KOPT-K1 (cell line): ENCODE measurements around the gene TMEM69.
"Not testable (repeated sequence)": the region's sequence is repeated elsewhere in the genome, so short reads cannot be mapped to it uniquely, and the experiment has no call there.

Source experiments
- H3K27ac ChIP-seq: fragments of 200-600 bp; sonication (generic); 2 replicates; pipeline ENCODE4 v1.5.1; 2016; ENCODE audit warnings: antibody characterized with exemption, mild to moderate bottlenecking, low read depth, low read length; ENCODE audit not compliant: poor library complexity, severe bottlenecking
- H3K36me3 ChIP-seq: fragments of 200-600 bp; sonication (generic); 2 replicates; pipeline ENCODE4 v1.5.1; 2017; ENCODE audit warnings: antibody characterized with exemption, mild to moderate bottlenecking, low read length, moderate library complexity; ENCODE audit not compliant: insufficient read depth
- H3K9me3 ChIP-seq: fragments of 200-600 bp; sonication (generic); 2 replicates; pipeline ENCODE4 v1.5.1; 2017; ENCODE audit warnings: antibody characterized with exemption, low read length, mild to moderate bottlenecking; ENCODE audit not compliant: insufficient read depth, poor library complexity, severe bottlenecking

Gene TMEM69

DNA sequence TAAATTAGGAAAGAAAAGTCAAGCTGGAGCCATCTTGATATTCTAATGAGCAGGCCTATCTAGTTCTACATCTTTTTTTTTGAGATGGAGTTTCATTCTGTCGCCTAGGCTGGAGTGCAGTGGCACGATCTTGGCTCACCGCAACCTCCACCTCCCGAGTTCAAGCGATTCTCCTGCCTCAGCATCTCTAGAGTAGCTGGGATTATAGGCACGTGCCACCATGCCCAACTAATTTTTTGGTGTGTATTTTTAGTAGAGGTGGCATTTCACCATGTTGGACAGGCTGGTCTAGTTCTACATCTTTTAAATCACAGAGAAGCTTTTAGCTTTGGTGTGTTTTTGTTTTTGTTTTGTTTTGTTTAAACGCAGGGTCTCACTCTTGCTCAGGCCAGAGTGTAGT lies 6.8 kb downstream of the TMEM69 start:
- Histone ChIP-seq H3K36me3 (peaks cover 84% of the 10 kb centered on the region), H3K27ac (no peak overlapping the region), H3K9me3 (no peaks in the 10 kb centered on the region)

DNA sequence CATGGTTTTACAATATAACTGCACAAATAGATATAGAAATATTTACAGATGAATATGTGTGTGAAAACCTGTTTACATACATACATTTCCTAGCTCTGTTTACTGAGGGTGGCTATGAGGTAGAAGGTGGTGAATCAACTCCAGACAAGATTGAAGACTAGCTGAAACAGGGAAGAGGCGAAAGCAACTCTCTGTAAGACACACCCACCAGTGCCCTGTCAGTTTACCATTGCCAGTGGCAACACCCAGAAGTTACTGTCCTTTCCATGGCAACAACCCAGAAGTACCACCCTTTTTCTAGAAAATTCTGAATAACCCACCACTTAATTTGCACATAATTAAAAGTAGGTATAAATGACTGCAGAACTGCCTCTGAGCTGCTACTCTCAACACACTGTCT lies 16.7 kb downstream of the TMEM69 start:
- H3K27ac ChIP-seq, result no peak overlapping the region
- H3K36me3 ChIP-seq, result peaks cover 18% of the 10 kb centered on the region
- H3K9me3 ChIP-seq, result no peaks in the 10 kb centered on the region

- Histone ChIP-seq H3K9me3 (no peaks in the 10 kb centered on the region), H3K27ac (no peak overlapping the region), H3K36me3 (peaks cover 23% of the 10 kb centered on the region)
Measured at GRCh38 chr1:45713711-45714110, 25.7 kb downstream of the TMEM69 start.

- H3K9me3 ChIP-seq, result no peaks in the 10 kb centered on the region
- H3K36me3 ChIP-seq, result peaks cover 17% of the 10 kb centered on the region
- H3K27ac ChIP-seq, result no peak overlapping the region
Measured at GRCh38 chr1:45716700-45717099, 28.7 kb downstream of the TMEM69 start.

- not testable (repeated sequence) for H3K9me3 ChIP-seq, H3K27ac ChIP-seq
- H3K36me3 ChIP-seq, result peaks cover 12% of the 10 kb centered on the region
Measured at GRCh38 chr1:45717386-45717785, 29.4 kb downstream of the TMEM69 start.

DNA sequence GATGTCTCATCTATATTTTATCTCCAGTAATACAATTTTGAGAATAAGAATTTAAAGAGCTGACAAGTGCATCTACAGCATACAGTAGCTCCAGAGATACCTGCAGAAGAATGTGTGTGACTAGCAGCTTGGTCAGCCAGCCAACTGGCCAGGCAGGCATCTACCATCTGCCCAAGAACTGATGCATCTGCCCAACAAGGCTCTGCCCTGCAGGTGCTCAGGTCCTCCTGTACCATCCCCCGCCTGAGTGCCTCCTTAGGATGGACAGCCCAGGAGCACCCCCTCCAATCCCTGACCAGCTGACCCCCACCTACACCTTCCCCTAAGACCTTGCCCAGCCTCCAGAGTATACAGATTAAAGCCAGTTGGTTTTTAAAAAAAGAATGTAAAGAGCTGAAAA lies 30.3 kb downstream of the TMEM69 start:
- no peaks in the 10 kb centered on the region for H3K9me3 ChIP-seq
- H3K36me3 ChIP-seq, result peaks cover 12% of the 10 kb centered on the region
- no peak overlapping the region for H3K27ac ChIP-seq

DNA sequence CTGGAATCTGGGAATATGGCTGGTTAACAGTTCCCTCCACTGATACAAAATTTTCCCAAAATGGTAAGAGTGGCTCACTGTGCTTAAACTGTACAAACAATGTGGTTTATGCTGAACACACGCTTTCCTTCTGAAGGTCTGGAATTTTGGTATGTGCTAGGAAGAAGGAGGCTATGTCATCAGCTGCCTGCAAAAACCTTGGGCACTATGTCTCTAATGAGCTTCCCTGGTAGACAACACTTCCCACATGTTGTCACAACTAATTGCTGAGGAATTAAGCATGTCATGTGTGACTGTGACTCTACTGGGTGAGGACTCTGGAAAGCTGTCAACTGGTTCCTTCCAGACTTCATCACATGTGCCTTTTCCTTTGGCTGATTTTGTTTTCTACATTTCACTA lies 33.2 kb downstream of the TMEM69 start:
- Histone ChIP-seq H3K27ac (no peak overlapping the region), H3K9me3 (no peaks in the 10 kb centered on the region), H3K36me3 (peaks cover 7% of the 10 kb centered on the region)

DNA sequence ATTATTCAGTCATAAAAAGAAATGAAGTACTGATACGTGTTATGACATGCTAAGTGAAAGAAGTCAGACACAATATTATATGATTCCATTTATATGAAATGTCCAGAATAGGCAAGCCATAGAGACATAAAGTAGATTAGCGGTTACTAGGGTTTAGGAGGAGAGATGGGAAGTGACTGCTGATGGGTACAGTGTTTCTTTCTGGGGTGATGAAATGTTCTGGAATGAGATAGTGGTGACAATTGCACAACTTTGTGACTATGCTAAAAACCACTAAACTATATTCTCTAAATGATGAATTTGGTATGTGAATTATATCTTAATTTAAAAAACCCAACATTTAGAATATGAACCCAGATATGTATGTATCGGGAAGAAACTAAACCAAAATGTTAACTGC lies 34.8 kb downstream of the TMEM69 start:
- no peak overlapping the region for H3K27ac ChIP-seq
- peaks cover 3% of the 10 kb centered on the region; the same call in 1 of the 2 replicates for H3K36me3 ChIP-seq
- no peaks in the 10 kb centered on the region for H3K9me3 ChIP-seq

- no peak overlapping the region for H3K27ac ChIP-seq
- H3K36me3 ChIP-seq, result peaks cover under 1% of the 10 kb centered on the region; the same call in 1 of the 2 replicates
- H3K9me3 ChIP-seq, result no peaks in the 10 kb centered on the region
Measured at GRCh38 chr1:45723248-45723930, 35.4 kb downstream of the TMEM69 start.

DNA sequence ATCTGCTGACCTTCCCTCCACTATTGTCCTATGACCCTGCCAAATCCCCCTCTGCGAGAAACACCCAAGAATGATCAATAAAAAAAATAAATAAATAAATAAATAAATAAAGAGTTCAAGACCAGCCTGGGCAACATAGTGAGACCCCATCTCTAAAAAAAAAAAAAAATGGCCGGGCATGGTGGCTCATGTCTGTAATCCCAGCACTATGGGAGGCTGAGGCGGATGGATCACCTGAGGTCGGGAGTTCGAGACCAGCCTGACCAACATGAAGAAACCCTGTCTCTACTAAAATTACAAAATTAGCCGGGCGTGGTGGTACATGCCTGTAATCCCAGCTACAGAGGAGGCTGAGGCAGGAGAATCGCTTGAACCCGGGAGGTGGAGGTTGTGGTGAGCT lies 38.0 kb downstream of the TMEM69 start:
- not testable (repeated sequence) for H3K27ac ChIP-seq, H3K9me3 ChIP-seq, H3K36me3 ChIP-seq

GRCh38 chr1:45730075-45730779 lies 42.2 kb downstream of the TMEM69 start:
- no peak overlapping the region for H3K27ac ChIP-seq
- peaks cover 4% of the 10 kb centered on the region; the same call in 1 of the 2 replicates for H3K36me3 ChIP-seq
- H3K9me3 ChIP-seq, result no peaks in the 10 kb centered on the region

- H3K9me3 ChIP-seq, result no peaks in the 10 kb centered on the region
- peaks cover 4% of the 10 kb centered on the region; the same call in 1 of the 2 replicates for H3K36me3 ChIP-seq
- no peak overlapping the region for H3K27ac ChIP-seq
Measured at GRCh38 chr1:45730780-45731319, 42.9 kb downstream of the TMEM69 start.

DNA sequence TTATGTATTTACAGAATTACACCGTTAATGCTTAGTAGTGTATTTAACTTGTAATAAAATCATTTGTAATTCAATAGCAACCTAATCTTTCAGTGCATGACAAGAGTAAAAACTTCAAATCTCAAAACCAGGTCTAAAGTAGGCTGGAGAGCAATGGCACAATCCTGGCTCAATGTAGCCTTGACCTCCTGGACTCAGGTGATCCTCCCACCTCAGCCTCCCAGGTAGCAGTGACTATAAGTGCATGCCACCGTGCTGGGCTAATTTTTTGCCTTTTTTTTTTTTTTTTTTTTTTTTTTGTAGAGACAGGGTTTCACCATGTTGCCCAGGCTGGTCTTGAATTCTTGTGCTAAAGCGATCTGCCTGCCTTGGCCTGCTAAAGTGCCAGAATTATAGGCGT lies 51.2 kb downstream of the TMEM69 start:
- H3K9me3 ChIP-seq, result no peaks in the 10 kb centered on the region
- no peak overlapping the region for H3K27ac ChIP-seq
- peaks cover 12% of the 10 kb centered on the region for H3K36me3 ChIP-seq

DNA sequence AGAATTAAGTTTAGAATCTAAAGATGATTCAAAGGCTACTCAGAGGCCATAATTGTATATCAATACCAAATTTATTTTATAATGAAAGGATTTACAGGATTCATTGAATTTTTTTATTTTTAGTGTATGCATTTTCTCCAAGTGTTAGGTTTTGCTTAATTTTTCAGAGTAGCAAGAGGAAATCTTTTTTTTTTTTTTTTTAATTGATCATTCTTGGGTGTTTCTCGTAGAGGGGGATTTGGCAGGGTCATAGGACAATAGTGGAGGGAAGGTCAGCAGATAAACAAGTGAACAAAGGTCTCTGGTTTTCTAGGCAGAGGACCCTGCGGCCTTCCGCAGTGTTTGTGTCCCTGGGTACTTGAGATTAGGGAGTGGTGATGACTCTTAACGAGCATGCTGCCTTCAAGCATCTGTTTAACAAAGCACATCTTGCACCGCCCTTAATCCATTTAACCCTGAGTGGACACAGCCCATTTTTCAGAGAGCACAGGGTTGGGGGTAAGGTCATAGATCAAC lies 51.7 kb downstream of the TMEM69 start:
- not testable (repeated sequence) for H3K9me3 ChIP-seq, H3K27ac ChIP-seq
- peaks cover 12% of the 10 kb centered on the region for H3K36me3 ChIP-seq
